ENCODE data around the gene C1RL. TPM values are rescaled to one million over a fixed set of nuclear protein-coding genes. Genes with fewer than 3 reads are reported as not detected.
A peak's percentile ranks its signal among the peaks of the same experiment; 100 is the strongest.

The C1RL gene
- polyA plus RNA-seq, 2 of the 4 experiments (the other 2 are of a cell fraction), result 25.2 to 30.4 TPM

- Histone ChIP-seq H3K9me3 (no peaks in the 10 kb centered on the region), H3K4me3 (no peak overlapping the region), H3K4me2 (no peak overlapping the region), H3K27ac (no peak overlapping the region), H3K4me1 (no peaks in the 10 kb centered on the region)
- ChIA-PET CTCF (interaction anchor here (0.8 to 7.7 kb wide), 17 partner anchors 8 to 496 kb away, joined by 3 to 75 read pairs (median 6); partner anchors contain the start of genes C1RL and C1S), POLR2A (no interaction called here)
- FAIRE-seq, result no peak
- TF ChIP-seq HEYL (CRISPR knock-in tag; IDR thresholded peaks at IDR 0.05) (no peak), SMC3 (IDR thresholded peaks at IDR 0.05) (no peak), MAFK (IDR thresholded peaks at IDR 0.05; ENCODE audit: partially characterized antibody) (no peak), MYC (IDR thresholded peaks at IDR 0.05; ENCODE audit: borderline replicate concordance, low read length) (no peak), FOSB (CRISPR knock-in tag; IDR thresholded peaks at IDR 0.05) (no peak), CHD4 (IDR thresholded peaks at IDR 0.05; ENCODE audit: borderline replicate concordance) (no peak), EHMT2 (IDR thresholded peaks at IDR 0.05; ENCODE audit: low read depth) (no peak), E2F6 (IDR thresholded peaks at IDR 0.05; ENCODE audit: borderline replicate concordance, low read depth) (no peak), RARB (CRISPR knock-in tag; IDR thresholded peaks at IDR 0.05) (no peak), HDAC2 (IDR thresholded peaks at IDR 0.05) (no peak), RCOR1 (IDR thresholded peaks at IDR 0.05; ENCODE audit: low read depth, low read length) (no peak), ESRRA (IDR thresholded peaks at IDR 0.05; ENCODE audit: borderline replicate concordance, low read length) (no peak), FOXS1 (CRISPR knock-in tag; IDR thresholded peaks at IDR 0.05) (no peak), HOXB13 (CRISPR knock-in tag; IDR thresholded peaks at IDR 0.05; ENCODE audit: low read depth) (no peak), CHD2 (IDR thresholded peaks at IDR 0.05; ENCODE audit: low read length, partially characterized antibody) (no peak), SREBF2 (IDR thresholded peaks at IDR 0.05) (no peak)
- TF ChIP-seq, protein P1, sequence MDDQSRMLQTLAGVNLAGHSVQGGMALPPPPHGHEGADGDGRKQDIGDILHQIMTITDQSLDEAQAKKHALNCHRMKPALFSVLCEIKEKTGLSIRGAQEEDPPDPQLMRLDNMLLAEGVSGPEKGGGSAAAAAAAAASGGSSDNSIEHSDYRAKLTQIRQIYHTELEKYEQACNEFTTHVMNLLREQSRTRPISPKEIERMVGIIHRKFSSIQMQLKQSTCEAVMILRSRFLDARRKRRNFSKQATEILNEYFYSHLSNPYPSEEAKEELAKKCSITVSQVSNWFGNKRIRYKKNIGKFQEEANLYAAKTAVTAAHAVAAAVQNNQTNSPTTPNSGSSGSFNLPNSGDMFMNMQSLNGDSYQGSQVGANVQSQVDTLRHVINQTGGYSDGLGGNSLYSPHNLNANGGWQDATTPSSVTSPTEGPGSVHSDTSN (IDR thresholded peaks at IDR 0.05), result no peak
- 92% methylated on average over 18 of the region's 18 CpGs for WGBS (ENCODE audit: missing lambda C conversion rate)
- ATAC-seq, result peak; percentile 7 to 12; a peak in 2 of 6 replicates
- no peak for DNase-seq (ENCODE audit: low read depth in 1 of 2, low spot score in 1 of 2)
These were observed 33.9 kb upstream of the C1RL start for GRCh38 chr12:7142809-7143465.

GRCh38 chr12:7142056-7142644 lies 33.1 kb upstream of the C1RL start:
- CTCF ChIA-PET, result interaction anchor here (0.6 to 7.7 kb wide), 21 partner anchors 8 to 930 kb away, joined by 3 to 75 read pairs (median 4); partner anchors contain the start of genes C1RL and PEX5
- WGBS (ENCODE audit: missing lambda C conversion rate), result 70% methylated on average over 5 of the region's 5 CpGs
- FAIRE-seq (no peak), DNase-seq (ENCODE audit: low read depth in 1 of 2, low spot score in 1 of 2) (peak; percentile 59 to 87), ATAC-seq (peak; percentile 88 to 94)
- POLR2A ChIA-PET, result no interaction called here
- Histone ChIP-seq H3K9me3 (no peaks in the 10 kb centered on the region), H3K4me2 (no peak overlapping the region), H3K27ac (no peak overlapping the region), H3K4me3 (no peak overlapping the region), H3K4me1 (no peaks in the 10 kb centered on the region)
- peak in 1 of 2 experiments; percentile 56; a peak in 3 of 5 replicates for TF ChIP-seq RAD21 (conservative IDR thresholded peaks at IDR 0.05 in 1 of 2, IDR thresholded peaks at IDR 0.05 in 1 of 2)
- no peak for TF ChIP-seq ZC3H11A (IDR thresholded peaks at IDR 0.05)
- TF ChIP-seq, protein P2, sequence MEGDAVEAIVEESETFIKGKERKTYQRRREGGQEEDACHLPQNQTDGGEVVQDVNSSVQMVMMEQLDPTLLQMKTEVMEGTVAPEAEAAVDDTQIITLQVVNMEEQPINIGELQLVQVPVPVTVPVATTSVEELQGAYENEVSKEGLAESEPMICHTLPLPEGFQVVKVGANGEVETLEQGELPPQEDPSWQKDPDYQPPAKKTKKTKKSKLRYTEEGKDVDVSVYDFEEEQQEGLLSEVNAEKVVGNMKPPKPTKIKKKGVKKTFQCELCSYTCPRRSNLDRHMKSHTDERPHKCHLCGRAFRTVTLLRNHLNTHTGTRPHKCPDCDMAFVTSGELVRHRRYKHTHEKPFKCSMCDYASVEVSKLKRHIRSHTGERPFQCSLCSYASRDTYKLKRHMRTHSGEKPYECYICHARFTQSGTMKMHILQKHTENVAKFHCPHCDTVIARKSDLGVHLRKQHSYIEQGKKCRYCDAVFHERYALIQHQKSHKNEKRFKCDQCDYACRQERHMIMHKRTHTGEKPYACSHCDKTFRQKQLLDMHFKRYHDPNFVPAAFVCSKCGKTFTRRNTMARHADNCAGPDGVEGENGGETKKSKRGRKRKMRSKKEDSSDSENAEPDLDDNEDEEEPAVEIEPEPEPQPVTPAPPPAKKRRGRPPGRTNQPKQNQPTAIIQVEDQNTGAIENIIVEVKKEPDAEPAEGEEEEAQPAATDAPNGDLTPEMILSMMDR (IDR thresholded peaks at IDR 0.05), result peak; percentile 64
- TF ChIP-seq, protein P3, sequence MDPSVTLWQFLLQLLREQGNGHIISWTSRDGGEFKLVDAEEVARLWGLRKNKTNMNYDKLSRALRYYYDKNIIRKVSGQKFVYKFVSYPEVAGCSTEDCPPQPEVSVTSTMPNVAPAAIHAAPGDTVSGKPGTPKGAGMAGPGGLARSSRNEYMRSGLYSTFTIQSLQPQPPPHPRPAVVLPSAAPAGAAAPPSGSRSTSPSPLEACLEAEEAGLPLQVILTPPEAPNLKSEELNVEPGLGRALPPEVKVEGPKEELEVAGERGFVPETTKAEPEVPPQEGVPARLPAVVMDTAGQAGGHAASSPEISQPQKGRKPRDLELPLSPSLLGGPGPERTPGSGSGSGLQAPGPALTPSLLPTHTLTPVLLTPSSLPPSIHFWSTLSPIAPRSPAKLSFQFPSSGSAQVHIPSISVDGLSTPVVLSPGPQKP (IDR thresholded peaks at IDR 0.05; ENCODE audit: low read depth, low read length), result no peak
- TF ChIP-seq SMC3 (IDR thresholded peaks at IDR 0.05), result peak; percentile 50
